IPS DF 6.9 (cell line): Measurements from ENCODE around the gene GRIN1.

ENCODE experiments used
- DNase-seq: peaks from one replicate; pipeline ENCODE4 v3.0.0-alpha.2; 2013; ENCODE audit warnings: low read depth, low spot score
- H3K27ac ChIP-seq: one replicate; pipeline ENCODE4 v1.5.1; 2013; ENCODE audit warnings: low read length, control low read depth
- H3K27me3 ChIP-seq: 2 replicates; pipeline ENCODE4 v1.6.1; 2013; ENCODE audit warnings: mild to moderate bottlenecking, low read length; ENCODE audit not compliant: control insufficient read depth, insufficient read depth
- H3K36me3 ChIP-seq: 2 replicates; pipeline ENCODE4 v1.6.1; 2013; ENCODE audit warnings: low read length; ENCODE audit not compliant: control insufficient read depth, insufficient read depth
- H3K4me1 ChIP-seq: 2 replicates; pipeline ENCODE4 v1.6.1; 2013; ENCODE audit warnings: low read length; ENCODE audit not compliant: control insufficient read depth, insufficient read depth
- H3K4me3 ChIP-seq: 2 replicates; pipeline ENCODE4 v1.5.1; 2013; ENCODE audit warnings: mild to moderate bottlenecking, low read length
- H3K9me3 ChIP-seq: 2 replicates; pipeline ENCODE4 v1.6.1; 2013; ENCODE audit warnings: low read length, inconsistent platforms; ENCODE audit not compliant: control insufficient read depth, insufficient read depth
- WGBS: extraction: QIAGEN DNeasy Blood & Tissue Kit; methylation state at CpG from one replicate; pipeline ENCODE4 v1.1.7; 2013; ENCODE audit warnings: mixed read lengths, missing lambda C conversion rate; ENCODE audit not compliant: insufficient read length, insufficient coverage; 5-methylcytosine and 5-hydroxymethylcytosine counted together

The GRIN1 gene

GRCh38 chr9:137138722-137139467 is at the start of gene GRIN1:
GRIN1 (plus strand) TSS chr9:137139154; CDS start chr9:137139487, 333 bp downstream.
- H3K4me1 ChIP-seq, result peaks cover 5% of the 10 kb centered on the region; the same call in 1 of the 2 replicates
- H3K36me3 ChIP-seq, result no peaks in the 10 kb centered on the region
- H3K4me3 ChIP-seq, result peak within 1 kb of the TSS; percentile 4; the same call in 1 of the 2 replicates
- WGBS, result no CpG with 5 or more reads among the region's 104 CpGs
- H3K27ac ChIP-seq, result no peak within 1 kb of the TSS
- no peak for DNase-seq
- H3K9me3 ChIP-seq, result no peaks in the 10 kb centered on the region
- H3K27me3 ChIP-seq, result peaks cover 26% of the 10 kb centered on the region

- Histone ChIP-seq H3K36me3 (0 out of 2 replicates have a peak, but pooled peaks cover 3% of the 10 kb centered on the region), H3K27me3 (no peaks in the 10 kb centered on the region), H3K27ac (no peak overlapping the region), H3K9me3 (no peaks in the 10 kb centered on the region), H3K4me3 (no peak overlapping the region), H3K4me1 (no peaks in the 10 kb centered on the region; the same call in 1 of the 2 replicates)
- no CpG with 5 or more reads among the region's 11 CpGs for WGBS
- no peak for DNase-seq
Observed at GRCh38 chr9:137089232-137089947, 49.6 kb upstream of the GRIN1 start.

GRCh38 chr9:137095664-137096517 is 43.1 kb upstream of the GRIN1 start:
- H3K27me3 ChIP-seq, result no peaks in the 10 kb centered on the region
- H3K4me1 ChIP-seq, result no peaks in the 10 kb centered on the region
- no peaks in the 10 kb centered on the region for H3K9me3 ChIP-seq
- no CpG with 5 or more reads among the region's 30 CpGs for WGBS
- no peak for DNase-seq
- no peak overlapping the region for H3K27ac ChIP-seq
- H3K4me3 ChIP-seq, result no peak overlapping the region
- peaks cover 16% of the 10 kb centered on the region for H3K36me3 ChIP-seq

- Histone ChIP-seq H3K9me3 (no peaks in the 10 kb centered on the region), H3K27ac (no peak overlapping the region), H3K4me1 (no peaks in the 10 kb centered on the region), H3K36me3 (peaks cover 24% of the 10 kb centered on the region), H3K27me3 (no peaks in the 10 kb centered on the region), H3K4me3 (no peak overlapping the region)
- DNase-seq, result no peak
- WGBS, result no CpG with 5 or more reads among the region's 31 CpGs
Observed at GRCh38 chr9:137096785-137097546, 42.0 kb upstream of the GRIN1 start.

- Histone ChIP-seq H3K36me3 (peaks cover 34% of the 10 kb centered on the region), H3K4me3 (no peak overlapping the region), H3K9me3 (no peaks in the 10 kb centered on the region), H3K4me1 (no peaks in the 10 kb centered on the region), H3K27me3 (no peaks in the 10 kb centered on the region), H3K27ac (no peak overlapping the region)
- DNase-seq, result no peak
- WGBS, result no CpG with 5 or more reads among the region's 20 CpGs
Observed at GRCh38 chr9:137097761-137098462, 41.0 kb upstream of the GRIN1 start.

- WGBS, result no CpG with 5 or more reads among the region's 14 CpGs
- peaks cover 44% of the 10 kb centered on the region for H3K36me3 ChIP-seq
- H3K9me3 ChIP-seq, result no peaks in the 10 kb centered on the region
- H3K4me1 ChIP-seq, result no peaks in the 10 kb centered on the region
- DNase-seq, result no peak
- H3K27me3 ChIP-seq, result no peaks in the 10 kb centered on the region
- H3K27ac ChIP-seq, result no peak overlapping the region
- no peak overlapping the region for H3K4me3 ChIP-seq
Observed at GRCh38 chr9:137099231-137099630, 39.7 kb upstream of the GRIN1 start.

- Histone ChIP-seq H3K9me3 (no peaks in the 10 kb centered on the region), H3K27ac (no peak overlapping the region), H3K4me3 (no peak overlapping the region), H3K27me3 (no peaks in the 10 kb centered on the region), H3K4me1 (no peaks in the 10 kb centered on the region), H3K36me3 (peaks cover 46% of the 10 kb centered on the region)
- no CpG with 5 or more reads among the region's 37 CpGs for WGBS
- no peak for DNase-seq
Observed at GRCh38 chr9:137103206-137103999, 35.6 kb upstream of the GRIN1 start.

- peaks cover 39% of the 10 kb centered on the region for H3K36me3 ChIP-seq
- no CpG with 5 or more reads among the region's 31 CpGs for WGBS
- H3K4me1 ChIP-seq, result no peaks in the 10 kb centered on the region
- H3K4me3 ChIP-seq, result no peak overlapping the region
- DNase-seq, result no peak
- no peaks in the 10 kb centered on the region for H3K27me3 ChIP-seq
- H3K9me3 ChIP-seq, result no peaks in the 10 kb centered on the region
- no peak overlapping the region for H3K27ac ChIP-seq
Observed at GRCh38 chr9:137105814-137106661, 32.9 kb upstream of the GRIN1 start.
